Measurements from ENCODE around the gene DESI2.

DESI2 gene

DNA sequence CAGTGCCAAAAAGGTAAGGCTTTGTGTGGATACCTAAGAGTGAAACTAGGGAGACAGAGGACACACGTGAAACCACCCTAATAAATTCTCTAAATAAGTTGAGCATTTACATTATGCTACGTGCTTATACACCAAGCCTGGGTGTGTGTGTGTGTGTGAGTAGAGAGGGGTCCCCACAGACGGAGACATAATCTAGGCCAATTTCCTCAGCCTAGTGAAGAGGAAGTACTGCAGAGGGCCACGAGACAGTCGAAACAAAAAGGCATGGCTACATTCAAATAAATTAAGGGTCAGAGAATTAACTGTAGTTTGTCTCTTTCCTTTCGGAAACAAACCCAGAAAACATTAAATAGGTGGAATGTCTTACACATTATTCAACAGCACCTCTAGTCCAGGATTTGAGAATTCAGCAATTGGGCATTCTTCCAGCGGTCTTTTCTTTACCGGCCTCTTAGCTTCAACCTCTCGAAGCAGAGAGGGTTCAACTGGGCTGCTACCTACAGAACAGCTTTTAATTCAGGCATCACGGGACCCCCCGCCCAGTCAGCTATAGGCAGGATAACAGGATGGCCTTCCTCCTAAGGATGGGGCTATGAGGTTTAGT, 75.0 kb downstream of the DESI2 start (continued):
- TF ChIP-seq, protein P1, sequence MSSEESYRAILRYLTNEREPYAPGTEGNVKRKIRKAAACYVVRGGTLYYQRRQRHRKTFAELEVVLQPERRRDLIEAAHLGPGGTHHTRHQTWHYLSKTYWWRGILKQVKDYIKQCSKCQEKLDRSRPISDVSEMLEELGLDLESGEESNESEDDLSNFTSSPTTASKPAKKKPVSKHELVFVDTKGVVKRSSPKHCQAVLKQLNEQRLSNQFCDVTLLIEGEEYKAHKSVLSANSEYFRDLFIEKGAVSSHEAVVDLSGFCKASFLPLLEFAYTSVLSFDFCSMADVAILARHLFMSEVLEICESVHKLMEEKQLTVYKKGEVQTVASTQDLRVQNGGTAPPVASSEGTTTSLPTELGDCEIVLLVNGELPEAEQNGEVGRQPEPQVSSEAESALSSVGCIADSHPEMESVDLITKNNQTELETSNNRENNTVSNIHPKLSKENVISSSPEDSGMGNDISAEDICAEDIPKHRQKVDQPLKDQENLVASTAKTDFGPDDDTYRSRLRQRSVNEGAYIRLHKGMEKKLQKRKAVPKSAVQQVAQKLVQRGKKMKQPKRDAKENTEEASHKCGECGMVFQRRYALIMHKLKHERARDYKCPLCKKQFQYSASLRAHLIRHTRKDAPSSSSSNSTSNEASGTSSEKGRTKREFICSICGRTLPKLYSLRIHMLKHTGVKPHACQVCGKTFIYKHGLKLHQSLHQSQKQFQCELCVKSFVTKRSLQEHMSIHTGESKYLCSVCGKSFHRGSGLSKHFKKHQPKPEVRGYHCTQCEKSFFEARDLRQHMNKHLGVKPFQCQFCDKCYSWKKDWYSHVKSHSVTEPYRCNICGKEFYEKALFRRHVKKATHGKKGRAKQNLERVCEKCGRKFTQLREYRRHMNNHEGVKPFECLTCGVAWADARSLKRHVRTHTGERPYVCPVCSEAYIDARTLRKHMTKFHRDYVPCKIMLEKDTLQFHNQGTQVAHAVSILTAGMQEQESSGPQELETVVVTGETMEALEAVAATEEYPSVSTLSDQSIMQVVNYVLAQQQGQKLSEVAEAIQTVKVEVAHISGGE (tag by site-specific recombination; conservative IDR thresholded peaks at IDR 0.05; ENCODE audit: low read depth), result no peak

GRCh38 chr1:244730153-244730933, 77.4 kb downstream of the DESI2 start:
- H3K4me1 ChIP-seq (ENCODE audit: control insufficient read depth, insufficient read depth, low read length), result no peaks in the 10 kb centered on the region
- peak overlapping the region; percentile 7 for H3K4me3 ChIP-seq (ENCODE audit: low read depth, low read length)
- ChIA-PET POLR2A (no interaction called here), CTCF (no interaction called here)
- H3K9me3 ChIP-seq (ENCODE audit: control insufficient read depth, insufficient read depth, low read depth, low read length), result no peaks in the 10 kb centered on the region
- no peak overlapping the region; the same call in 1 of the 2 replicates for H3K27ac ChIP-seq (ENCODE audit: extremely low read depth, low read depth, low read length)
- no peak for TF ChIP-seq SP2 (tag by site-specific recombination; IDR thresholded peaks at IDR 0.05)
- TF ChIP-seq BCL11B (tag by site-specific recombination; IDR thresholded peaks at IDR 0.05; ENCODE audit: low read depth), result no peak
- TF ChIP-seq ZNF585B (tag by site-specific recombination; IDR thresholded peaks at IDR 0.05), result no peak
- no peak for TF ChIP-seq REPIN1 (tag by site-specific recombination; IDR thresholded peaks at IDR 0.05; ENCODE audit: low read depth)
- TF ChIP-seq OSR2 (tag by site-specific recombination; IDR thresholded peaks at IDR 0.05), result no peak
- TF ChIP-seq, protein P2, sequence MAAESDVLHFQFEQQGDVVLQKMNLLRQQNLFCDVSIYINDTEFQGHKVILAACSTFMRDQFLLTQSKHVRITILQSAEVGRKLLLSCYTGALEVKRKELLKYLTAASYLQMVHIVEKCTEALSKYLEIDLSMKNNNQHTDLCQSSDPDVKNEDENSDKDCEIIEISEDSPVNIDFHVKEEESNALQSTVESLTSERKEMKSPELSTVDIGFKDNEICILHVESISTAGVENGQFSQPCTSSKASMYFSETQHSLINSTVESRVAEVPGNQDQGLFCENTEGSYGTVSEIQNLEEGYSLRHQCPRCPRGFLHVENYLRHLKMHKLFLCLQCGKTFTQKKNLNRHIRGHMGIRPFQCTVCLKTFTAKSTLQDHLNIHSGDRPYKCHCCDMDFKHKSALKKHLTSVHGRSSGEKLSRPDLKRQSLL (tag by site-specific recombination; IDR thresholded peaks at IDR 0.05), result no peak
- no peaks in the 10 kb centered on the region for H3K36me3 ChIP-seq (ENCODE audit: control insufficient read depth in 2 of 2, insufficient read depth in 1 of 2, low read length in 2 of 2)

GRCh38 chr1:244730934-244731434, 78.1 kb downstream of the DESI2 start:
- CTCF ChIA-PET, result interaction anchor here (0.5 kb wide), 1 partner anchor 100 kb away, joined by 6 read pairs; no protein-coding TSS in a partner anchor
- POLR2A ChIA-PET, result no interaction called here
- Histone ChIP-seq H3K36me3 (ENCODE audit: control insufficient read depth in 2 of 2, insufficient read depth in 1 of 2, low read length in 2 of 2) (no peaks in the 10 kb centered on the region), H3K27ac (ENCODE audit: extremely low read depth, low read depth, low read length) (no peak overlapping the region; the same call in 1 of the 2 replicates), H3K4me3 (ENCODE audit: low read depth, low read length) (no peak overlapping the region), H3K4me1 (ENCODE audit: control insufficient read depth, insufficient read depth, low read length) (no peaks in the 10 kb centered on the region), H3K9me3 (ENCODE audit: control insufficient read depth, insufficient read depth, low read depth, low read length) (no peaks in the 10 kb centered on the region)
- no peak for TF ChIP-seq ZNF302 (tag by site-specific recombination; IDR thresholded peaks at IDR 0.05; ENCODE audit: low read depth)
- no peak for TF ChIP-seq ZIC2 (tag by site-specific recombination; IDR thresholded peaks at IDR 0.05)
- no peak for TF ChIP-seq GFI1B (tag by site-specific recombination; IDR thresholded peaks at IDR 0.05)
- TF ChIP-seq KLF9 (tag by site-specific recombination; IDR thresholded peaks at IDR 0.05; ENCODE audit: low read depth), result no peak
- TF ChIP-seq EGR2 (tag by site-specific recombination; IDR thresholded peaks at IDR 0.05; ENCODE audit: low read depth), result no peak
- TF ChIP-seq, protein P3, sequence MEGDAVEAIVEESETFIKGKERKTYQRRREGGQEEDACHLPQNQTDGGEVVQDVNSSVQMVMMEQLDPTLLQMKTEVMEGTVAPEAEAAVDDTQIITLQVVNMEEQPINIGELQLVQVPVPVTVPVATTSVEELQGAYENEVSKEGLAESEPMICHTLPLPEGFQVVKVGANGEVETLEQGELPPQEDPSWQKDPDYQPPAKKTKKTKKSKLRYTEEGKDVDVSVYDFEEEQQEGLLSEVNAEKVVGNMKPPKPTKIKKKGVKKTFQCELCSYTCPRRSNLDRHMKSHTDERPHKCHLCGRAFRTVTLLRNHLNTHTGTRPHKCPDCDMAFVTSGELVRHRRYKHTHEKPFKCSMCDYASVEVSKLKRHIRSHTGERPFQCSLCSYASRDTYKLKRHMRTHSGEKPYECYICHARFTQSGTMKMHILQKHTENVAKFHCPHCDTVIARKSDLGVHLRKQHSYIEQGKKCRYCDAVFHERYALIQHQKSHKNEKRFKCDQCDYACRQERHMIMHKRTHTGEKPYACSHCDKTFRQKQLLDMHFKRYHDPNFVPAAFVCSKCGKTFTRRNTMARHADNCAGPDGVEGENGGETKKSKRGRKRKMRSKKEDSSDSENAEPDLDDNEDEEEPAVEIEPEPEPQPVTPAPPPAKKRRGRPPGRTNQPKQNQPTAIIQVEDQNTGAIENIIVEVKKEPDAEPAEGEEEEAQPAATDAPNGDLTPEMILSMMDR (tag by site-specific recombination; IDR thresholded peaks at IDR 0.05), result no peak
- TF ChIP-seq, protein P4, sequence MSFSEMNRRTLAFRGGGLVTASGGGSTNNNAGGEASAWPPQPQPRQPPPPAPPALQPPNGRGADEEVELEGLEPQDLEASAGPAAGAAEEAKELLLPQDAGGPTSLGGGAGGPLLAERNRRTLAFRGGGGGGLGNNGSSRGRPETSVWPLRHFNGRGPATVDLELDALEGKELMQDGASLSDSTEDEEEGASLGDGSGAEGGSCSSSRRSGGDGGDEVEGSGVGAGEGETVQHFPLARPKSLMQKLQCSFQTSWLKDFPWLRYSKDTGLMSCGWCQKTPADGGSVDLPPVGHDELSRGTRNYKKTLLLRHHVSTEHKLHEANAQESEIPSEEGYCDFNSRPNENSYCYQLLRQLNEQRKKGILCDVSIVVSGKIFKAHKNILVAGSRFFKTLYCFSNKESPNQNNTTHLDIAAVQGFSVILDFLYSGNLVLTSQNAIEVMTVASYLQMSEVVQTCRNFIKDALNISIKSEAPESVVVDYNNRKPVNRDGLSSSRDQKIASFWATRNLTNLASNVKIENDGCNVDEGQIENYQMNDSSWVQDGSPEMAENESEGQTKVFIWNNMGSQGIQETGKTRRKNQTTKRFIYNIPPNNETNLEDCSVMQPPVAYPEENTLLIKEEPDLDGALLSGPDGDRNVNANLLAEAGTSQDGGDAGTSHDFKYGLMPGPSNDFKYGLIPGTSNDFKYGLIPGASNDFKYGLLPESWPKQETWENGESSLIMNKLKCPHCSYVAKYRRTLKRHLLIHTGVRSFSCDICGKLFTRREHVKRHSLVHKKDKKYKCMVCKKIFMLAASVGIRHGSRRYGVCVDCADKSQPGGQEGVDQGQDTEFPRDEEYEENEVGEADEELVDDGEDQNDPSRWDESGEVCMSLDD (tag by site-specific recombination; IDR thresholded peaks at IDR 0.05), result no peak
- no peak for TF ChIP-seq ZNF274 (IDR thresholded peaks at IDR 0.05; ENCODE audit: low read length)
- TF ChIP-seq ZNF274 (tag by site-specific recombination; IDR thresholded peaks at IDR 0.05; ENCODE audit: borderline replicate concordance), result no peak
- TF ChIP-seq ZNF701 (tag by site-specific recombination; IDR thresholded peaks at IDR 0.05), result no peak
- TF ChIP-seq ZBTB21 (tag by site-specific recombination; IDR thresholded peaks at IDR 0.05), result no peak

Data from HEK293 (cell line).